PC-9 (cell line): ENCODE measurements around the gene RIMBP2. TPM values are rescaled to one million over a fixed set of nuclear protein-coding genes. Genes with fewer than 3 reads are reported as not detected.

Source experiments
- BruUV-seq: library from RNA; stranded (reverse); fragments of 400-500 nt; replicated peaks from 2 replicates; lab custom pipeline; 2021; lab: Mats Ljungman, UMichigan
- CTCF ChIA-PET: fragments of 300-600 bp; sonication (Branson Sonifier 250); formaldehyde crosslinking; loops from one replicate; lab custom pipeline; 2022; ENCODE audit warnings: antibody characterized with exemption; lab: Charles Lee
- POLR2A ChIA-PET: fragments of 300-600 bp; sonication (Branson Sonifier 250); formaldehyde crosslinking; loops from one replicate; lab custom pipeline; 2022; ENCODE audit warnings: antibody characterized with exemption; ENCODE audit not compliant: unreplicated experiment; lab: Charles Lee
- DNase-seq, 2 experiments: peaks; one replicate each; pipeline versions ENCODE4 v3.0.0 to v3.0.0-alpha.2; 2015 to 2022; ENCODE audit warnings: mixed read lengths in 1 of 2
- H2AFZ ChIP-seq: fragments of 200-600 bp; sonication (generic); 2 replicates; pipeline ENCODE4 v1.8.1; 2017; ENCODE audit warnings: antibody characterized with exemption
- H3F3A ChIP-seq: fragments of 200-600 bp; sonication (generic); 2 replicates; pipeline ENCODE4 v1.8.1; 2017; ENCODE audit warnings: antibody characterized with exemption, mild to moderate bottlenecking, low read depth; ENCODE audit not compliant: insufficient read depth
- H3K27ac ChIP-seq: fragments of 200-600 bp; sonication (generic); 2 replicates; pipeline ENCODE4 v1.6.1; 2016; ENCODE audit warnings: mixed run types
- H3K27me3 ChIP-seq: fragments of 200-600 bp; sonication (generic); 2 replicates; pipeline ENCODE4 v1.6.1; 2016; ENCODE audit warnings: low read depth, mixed run types; ENCODE audit not compliant: insufficient read depth
- H3K36me3 ChIP-seq: fragments of 200-600 bp; sonication (generic); 2 replicates; pipeline ENCODE4 v1.6.1; 2016; ENCODE audit warnings: low read depth, mixed run types
- H3K4me1 ChIP-seq: fragments of 200-600 bp; sonication (generic); replicated peaks from 2 replicates; pipeline ENCODE4 v1.6.1; 2016; ENCODE audit warnings: mixed run types; ENCODE audit not compliant: insufficient read depth
- H3K4me2 ChIP-seq: fragments of 200-600 bp; sonication (generic); 2 replicates; pipeline ENCODE4 v1.6.1; 2017; ENCODE audit warnings: mixed run types
- H3K4me3 ChIP-seq: fragments of 200-600 bp; sonication (generic); 2 replicates; pipeline ENCODE4 v1.6.1; 2016; ENCODE audit warnings: mixed run types
- H3K79me2 ChIP-seq: fragments of 200-600 bp; sonication (generic); 2 replicates; pipeline ENCODE4 v1.6.1; 2017; ENCODE audit warnings: low read depth, mixed run types
- H3K9me2 ChIP-seq: fragments of 200-600 bp; sonication (generic); 2 replicates; pipeline ENCODE4 v1.8.1; 2017; ENCODE audit warnings: mild to moderate bottlenecking; ENCODE audit not compliant: insufficient read depth
- H3K9me3 ChIP-seq: fragments of 200-600 bp; sonication (generic); 2 replicates; pipeline ENCODE4 v1.8.1; 2016; ENCODE audit warnings: low read depth; ENCODE audit not compliant: insufficient read depth
- H4K20me1 ChIP-seq: fragments of 200-600 bp; sonication (generic); 2 replicates; pipeline ENCODE4 v1.8.1; 2017; ENCODE audit not compliant: insufficient read depth
- EZH2 ChIP-seq: fragments of 200-600 bp; sonication (generic); IDR thresholded peaks from 2 replicates; pipeline ENCODE4 v1.8.0; 2017; ENCODE audit warnings: antibody characterized with exemption, low read depth
- intact Hi-C: fragments of 100-400 bp; cut with micrococcal nuclease; formaldehyde crosslinking; loops from one replicate; pipeline ENCODE4 v1.10.0; 2022; ENCODE audit not compliant: unreplicated experiment
- total RNA-seq: library from RNA; stranded (reverse); gene quantifications from 2 replicates; pipeline ENCODE4 v1.2.3, GENCODE V29; 2021
- TF ChIP-seq, protein P1 (sequence below): fragments of 200-600 bp; sonication (generic); conservative IDR thresholded peaks from 2 replicates; pipeline ENCODE4 v1.6.1; 2017; ENCODE audit warnings: mixed run types, antibody characterized with exemption, mild to moderate bottlenecking, moderate library complexity

RIMBP2 gene
- total RNA-seq, 1 experiment from 2014 or later: not detected

DNA sequence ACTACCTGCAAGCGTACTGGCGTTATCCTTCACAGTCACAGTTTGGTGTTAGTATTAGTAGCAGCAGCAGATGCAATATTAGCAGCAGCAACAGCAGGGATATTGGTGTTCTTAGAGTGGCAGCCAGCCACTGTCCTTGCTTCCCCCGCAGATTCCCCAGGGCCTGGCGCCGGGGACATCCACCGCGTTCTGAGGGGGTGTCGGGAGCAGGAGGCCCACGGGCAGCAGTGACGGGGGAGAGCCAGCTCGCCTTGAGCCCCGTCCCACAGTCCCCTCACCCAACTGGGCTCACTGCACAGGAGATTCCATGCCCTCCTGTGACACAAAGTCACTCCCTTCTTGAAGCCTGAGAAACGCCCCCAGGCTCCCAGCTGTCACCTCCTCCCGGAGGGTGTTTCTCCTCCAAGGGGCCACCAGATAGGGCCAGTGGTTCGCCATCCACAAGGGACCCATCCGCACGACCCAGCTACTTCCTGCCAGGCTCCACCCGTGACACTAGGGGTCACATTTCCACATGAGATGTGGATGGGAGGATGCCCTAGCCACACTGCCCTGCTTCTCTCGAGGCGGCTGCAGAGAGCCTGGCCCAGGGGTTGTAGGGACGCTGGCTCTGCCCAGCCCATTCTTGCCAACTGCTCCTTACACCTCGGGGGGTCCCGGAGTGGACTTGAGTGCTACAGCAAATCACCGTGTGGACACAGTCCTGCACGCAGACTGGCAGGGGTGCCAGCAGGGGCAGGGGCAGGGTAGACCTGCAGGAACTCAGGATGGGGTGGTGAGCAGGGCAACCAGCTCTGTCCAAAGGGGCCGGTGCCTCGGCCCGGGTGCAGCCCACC is 255.3 kb downstream of the RIMBP2 start:
- no peaks in the 10 kb centered on the region for H3K36me3 ChIP-seq
- no peaks in the 10 kb centered on the region for H3K9me2 ChIP-seq
- no peaks in the 10 kb centered on the region for H3F3A ChIP-seq
- H3K27ac ChIP-seq: no peak overlapping the region
- H4K20me1 ChIP-seq: no peaks in the 10 kb centered on the region
- intact Hi-C loops: no loop called here
- H3K9me3 ChIP-seq: no peaks in the 10 kb centered on the region
- H2AFZ ChIP-seq: no peak overlapping the region
- no peaks in the 10 kb centered on the region for H3K4me1 ChIP-seq
- ChIA-PET CTCF (no interaction called here), POLR2A (no interaction called here)
- no peaks in the 10 kb centered on the region for H3K79me2 ChIP-seq
- DNase-seq: no peak
- H3K27me3 ChIP-seq: peaks cover 77% of the 10 kb centered on the region
- TF ChIP-seq, protein P1, sequence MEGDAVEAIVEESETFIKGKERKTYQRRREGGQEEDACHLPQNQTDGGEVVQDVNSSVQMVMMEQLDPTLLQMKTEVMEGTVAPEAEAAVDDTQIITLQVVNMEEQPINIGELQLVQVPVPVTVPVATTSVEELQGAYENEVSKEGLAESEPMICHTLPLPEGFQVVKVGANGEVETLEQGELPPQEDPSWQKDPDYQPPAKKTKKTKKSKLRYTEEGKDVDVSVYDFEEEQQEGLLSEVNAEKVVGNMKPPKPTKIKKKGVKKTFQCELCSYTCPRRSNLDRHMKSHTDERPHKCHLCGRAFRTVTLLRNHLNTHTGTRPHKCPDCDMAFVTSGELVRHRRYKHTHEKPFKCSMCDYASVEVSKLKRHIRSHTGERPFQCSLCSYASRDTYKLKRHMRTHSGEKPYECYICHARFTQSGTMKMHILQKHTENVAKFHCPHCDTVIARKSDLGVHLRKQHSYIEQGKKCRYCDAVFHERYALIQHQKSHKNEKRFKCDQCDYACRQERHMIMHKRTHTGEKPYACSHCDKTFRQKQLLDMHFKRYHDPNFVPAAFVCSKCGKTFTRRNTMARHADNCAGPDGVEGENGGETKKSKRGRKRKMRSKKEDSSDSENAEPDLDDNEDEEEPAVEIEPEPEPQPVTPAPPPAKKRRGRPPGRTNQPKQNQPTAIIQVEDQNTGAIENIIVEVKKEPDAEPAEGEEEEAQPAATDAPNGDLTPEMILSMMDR: no peak
- no peak for TF ChIP-seq EZH2
- no peak overlapping the region for H3K4me2 ChIP-seq
- no peak overlapping the region for H3K4me3 ChIP-seq
- BruUV-seq: no TSS peak

GRCh38 chr12:130459916-130460315 is 256.2 kb downstream of the RIMBP2 start:
- DNase-seq: no peak
- CTCF ChIA-PET: no interaction called here
- Histone ChIP-seq H3K4me3 (no peak overlapping the region), H2AFZ (no peak overlapping the region), H3K27ac (no peak overlapping the region), H3K27me3 (peaks cover 86% of the 10 kb centered on the region), H3K79me2 (no peaks in the 10 kb centered on the region), H3K4me1 (no peaks in the 10 kb centered on the region), H3K4me2 (no peak overlapping the region), H3K9me3 (no peaks in the 10 kb centered on the region), H3F3A (no peaks in the 10 kb centered on the region), H4K20me1 (no peaks in the 10 kb centered on the region), H3K36me3 (no peaks in the 10 kb centered on the region), H3K9me2 (no peaks in the 10 kb centered on the region)
- intact Hi-C loops: no loop called here
- TF ChIP-seq EZH2: no peak
- TF ChIP-seq, protein P1: no peak
- POLR2A ChIA-PET: no interaction called here
- BruUV-seq: no TSS peak

DNA sequence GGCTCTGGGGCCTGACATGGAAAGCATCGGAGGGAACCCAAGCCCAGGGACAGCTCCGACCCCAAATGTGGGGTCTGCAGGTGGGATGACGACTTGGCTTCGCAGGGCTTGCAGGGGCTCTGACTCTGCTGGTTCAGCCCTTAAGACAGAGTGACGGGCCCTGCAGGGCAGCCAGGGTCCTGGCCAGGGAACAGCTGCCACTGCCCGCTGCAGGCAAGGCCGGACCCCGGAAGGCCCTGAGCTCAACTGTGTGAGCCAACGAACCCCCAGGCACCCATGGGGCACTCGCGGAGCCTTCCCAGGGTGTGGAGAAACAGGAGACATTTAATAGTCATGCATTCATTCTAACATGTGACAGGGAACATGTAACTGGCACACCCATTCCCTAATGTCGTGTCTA is 257.8 kb downstream of the RIMBP2 start:
- no peaks in the 10 kb centered on the region for H3K36me3 ChIP-seq
- H3K27ac ChIP-seq: no peak overlapping the region
- H3K4me3 ChIP-seq: no peak overlapping the region
- intact Hi-C loops: no loop called here
- H3K79me2 ChIP-seq: no peaks in the 10 kb centered on the region
- BruUV-seq: no TSS peak
- ChIA-PET POLR2A (no interaction called here), CTCF (interaction anchor here (0.6 kb wide), 1 partner anchor 638 kb away, joined by 5 read pairs; no protein-coding TSS in a partner anchor)
- TF ChIP-seq EZH2: no peak
- TF ChIP-seq, protein P1: no peak
- no peaks in the 10 kb centered on the region for H3K9me2 ChIP-seq
- H4K20me1 ChIP-seq: no peaks in the 10 kb centered on the region
- no peak overlapping the region for H2AFZ ChIP-seq
- no peak overlapping the region for H3K4me2 ChIP-seq
- DNase-seq: no peak
- H3F3A ChIP-seq: no peaks in the 10 kb centered on the region
- no peaks in the 10 kb centered on the region for H3K9me3 ChIP-seq
- no peaks in the 10 kb centered on the region for H3K4me1 ChIP-seq
- peaks cover 96% of the 10 kb centered on the region for H3K27me3 ChIP-seq
